SH-SY5Y (cell line): ENCODE measurements around the gene RAI14.

Experiments used
- GATA2 ChIP-seq: IDR thresholded peaks from 2 replicates; pipeline ENCODE4 v1.6.1; 2011; ENCODE audit warnings: mild to moderate bottlenecking, low read depth, low read length
- GATA3 ChIP-seq: IDR thresholded peaks from 2 replicates; pipeline ENCODE4 v1.6.1; 2011; ENCODE audit warnings: low read depth, mild to moderate bottlenecking, low read length, moderate library complexity

DNA sequence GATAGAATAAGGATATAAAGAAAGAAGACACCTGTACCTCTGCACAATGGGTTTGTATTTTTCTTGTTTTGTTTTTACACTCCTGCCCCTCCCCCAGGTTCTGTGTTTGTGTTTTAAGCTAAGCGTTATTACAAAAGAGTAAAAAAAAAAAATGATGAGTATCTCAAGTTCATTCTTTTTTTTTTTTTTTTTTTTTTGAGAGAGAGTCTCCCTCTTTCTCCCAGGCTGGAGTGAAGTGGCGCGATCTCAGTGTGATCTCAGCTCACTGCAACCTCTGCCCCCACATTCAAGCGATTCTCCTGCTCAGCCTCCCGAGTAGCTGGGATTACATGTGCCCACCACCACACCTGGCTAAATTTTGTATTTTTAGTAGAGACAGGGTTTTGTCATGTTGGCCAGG, 29.4 kb upstream of the RAI14 start:
- TF ChIP-seq GATA3 (no peak), GATA2 (no peak)
